HUES6 (cell line): Measurements from ENCODE around the gene PGLYRP4.

ENCODE experiments used
- H3K27ac ChIP-seq: 2 replicates; pipeline ENCODE4 v1.7.0; 2013; ENCODE audit warnings: low read depth, mild to moderate bottlenecking, low read length, inconsistent platforms
- H3K27me3 ChIP-seq: 2 replicates; pipeline ENCODE4 v1.6.1; 2013; ENCODE audit warnings: low read length; ENCODE audit not compliant: control insufficient read depth, insufficient read depth
- H3K36me3 ChIP-seq: 2 replicates; pipeline ENCODE4 v1.6.1; 2013; ENCODE audit warnings: low read length; ENCODE audit not compliant: control insufficient read depth, insufficient read depth
- H3K4me1 ChIP-seq: 2 replicates; pipeline ENCODE4 v1.6.1; 2013; ENCODE audit warnings: low read length; ENCODE audit not compliant: control insufficient read depth, insufficient read depth
- H3K4me3 ChIP-seq: 2 replicates; pipeline ENCODE4 v1.5.1; 2013; ENCODE audit warnings: low read depth, low read length
- H3K9ac ChIP-seq: one replicate; pipeline ENCODE4 v1.6.1; 2013; ENCODE audit warnings: mild to moderate bottlenecking, low read length
- H3K9me3 ChIP-seq: 2 replicates; pipeline ENCODE4 v1.6.1; 2013; ENCODE audit warnings: low read depth, low read length; ENCODE audit not compliant: control insufficient read depth, insufficient read depth

Gene PGLYRP4

DNA sequence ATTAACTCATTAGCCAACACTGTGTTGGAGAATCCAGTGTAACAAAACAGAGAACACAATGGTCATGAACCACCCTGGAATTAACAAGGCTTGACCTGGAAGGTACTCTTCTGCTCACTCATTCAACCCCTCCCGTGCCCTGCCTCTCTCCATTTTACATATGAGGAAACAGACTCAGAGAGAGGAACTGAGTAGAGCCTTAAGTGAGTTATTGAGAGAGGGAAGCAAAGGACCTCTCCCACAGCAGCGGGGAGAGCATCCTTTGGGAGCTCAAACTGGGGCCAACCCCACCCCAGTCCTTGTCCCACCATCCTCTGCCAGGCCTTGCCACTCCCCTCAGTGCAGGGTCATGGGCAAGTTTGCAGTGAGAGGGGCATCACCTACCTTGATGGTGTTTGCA lies 25.4 kb upstream of the PGLYRP4 start:
- no peaks in the 10 kb centered on the region for H3K9me3 ChIP-seq
- H3K27me3 ChIP-seq: peaks cover 6% of the 10 kb centered on the region
- no peak overlapping the region for H3K4me3 ChIP-seq
- H3K36me3 ChIP-seq: no peaks in the 10 kb centered on the region
- no peaks in the 10 kb centered on the region for H3K4me1 ChIP-seq
- H3K27ac ChIP-seq: no peak overlapping the region
- H3K9ac ChIP-seq: no peak overlapping the region

DNA sequence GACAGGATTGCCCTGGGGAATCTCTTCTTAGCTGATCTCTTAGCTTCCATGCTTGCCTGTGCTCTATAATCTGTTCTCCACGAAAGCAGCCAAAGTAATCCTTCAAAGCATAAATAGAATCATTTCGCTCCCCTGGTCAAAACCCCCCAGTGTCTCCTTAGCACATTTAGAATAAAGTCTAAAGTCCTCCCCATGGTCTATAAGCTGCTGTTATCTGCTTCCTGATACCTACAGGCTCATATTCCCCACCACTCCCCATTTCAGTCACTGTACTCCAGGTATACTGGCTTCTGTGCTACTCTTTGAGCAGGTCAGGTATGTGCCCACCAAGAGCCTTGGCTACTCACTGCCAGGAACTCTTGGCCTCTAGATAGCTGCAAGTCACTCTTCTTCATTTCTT lies 23.9 kb upstream of the PGLYRP4 start:
- Histone ChIP-seq H3K36me3 (no peaks in the 10 kb centered on the region), H3K4me1 (no peaks in the 10 kb centered on the region), H3K27ac (no peak overlapping the region), H3K9me3 (no peaks in the 10 kb centered on the region), H3K27me3 (peaks cover 3% of the 10 kb centered on the region; the same call in 1 of the 2 replicates), H3K4me3 (no peak overlapping the region), H3K9ac (no peak overlapping the region)

DNA sequence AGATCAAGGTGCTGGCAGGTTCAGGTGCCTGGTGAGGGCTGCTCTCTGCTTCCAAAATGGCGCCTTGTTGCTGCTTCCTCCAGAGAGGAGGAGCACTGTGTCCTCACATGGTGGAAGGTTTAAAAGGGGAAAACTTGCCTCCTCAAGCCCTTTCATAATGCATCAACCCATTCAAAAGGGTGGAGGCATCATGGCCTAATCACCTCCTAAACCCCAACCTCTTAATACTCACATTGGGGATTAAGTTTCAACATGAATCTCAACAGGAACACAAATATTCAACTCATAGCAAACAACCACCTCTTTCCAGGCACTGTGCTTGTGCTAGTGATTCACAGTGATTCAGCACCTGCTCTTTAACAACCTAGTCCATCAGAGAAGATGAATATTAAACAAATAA lies 22.6 kb upstream of the PGLYRP4 start:
- Histone ChIP-seq H3K9ac (no peak overlapping the region), H3K27me3 (peaks cover 3% of the 10 kb centered on the region; the same call in 1 of the 2 replicates), H3K36me3 (no peaks in the 10 kb centered on the region), H3K4me3 (no peak overlapping the region), H3K27ac (no peak overlapping the region), H3K4me1 (no peaks in the 10 kb centered on the region), H3K9me3 (no peaks in the 10 kb centered on the region)

DNA sequence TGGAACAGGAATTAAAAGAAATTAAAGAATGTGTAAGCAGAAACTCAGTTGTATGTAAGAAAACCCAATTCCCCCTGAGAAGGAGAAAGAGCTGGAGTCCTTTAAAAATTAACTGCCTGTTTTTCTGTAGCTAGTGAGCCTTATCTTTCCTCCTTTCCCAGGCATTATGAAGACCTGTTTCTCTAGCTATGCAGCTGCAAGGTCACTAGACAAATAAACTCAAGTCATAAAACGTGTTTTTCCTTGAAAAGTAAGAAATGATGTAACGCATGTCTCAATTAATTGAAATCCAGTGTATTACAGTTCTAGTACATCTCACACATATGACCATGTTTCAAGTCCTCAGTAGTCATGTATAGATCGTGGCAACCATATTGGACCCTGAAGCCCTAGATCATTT lies 21.5 kb upstream of the PGLYRP4 start:
- Histone ChIP-seq H3K4me3 (no peak overlapping the region), H3K4me1 (no peaks in the 10 kb centered on the region), H3K27me3 (peaks cover 3% of the 10 kb centered on the region; the same call in 1 of the 2 replicates), H3K36me3 (no peaks in the 10 kb centered on the region), H3K9ac (no peak overlapping the region), H3K27ac (no peak overlapping the region), H3K9me3 (no peaks in the 10 kb centered on the region)

DNA sequence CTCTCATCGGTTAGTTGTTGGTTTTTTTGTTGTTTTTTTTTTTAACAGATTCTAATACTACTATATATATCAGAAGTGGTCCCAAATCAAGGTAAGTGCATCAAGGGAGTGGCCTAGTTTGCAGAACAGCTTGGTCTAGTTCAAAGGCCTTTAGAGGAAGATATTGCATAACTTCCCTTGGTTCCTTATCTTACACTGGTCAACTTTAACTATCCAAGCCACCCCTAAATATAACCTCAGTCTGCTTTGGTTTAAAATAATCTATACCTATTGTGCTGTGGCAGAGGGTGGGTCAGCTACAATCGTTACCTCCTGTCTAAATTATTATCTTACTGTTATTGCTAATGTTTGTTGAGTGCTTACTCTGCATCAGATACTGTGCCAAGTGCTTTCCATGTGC lies 19.9 kb upstream of the PGLYRP4 start:
- Histone ChIP-seq H3K9ac (no peak overlapping the region), H3K27ac (no peak overlapping the region)

DNA sequence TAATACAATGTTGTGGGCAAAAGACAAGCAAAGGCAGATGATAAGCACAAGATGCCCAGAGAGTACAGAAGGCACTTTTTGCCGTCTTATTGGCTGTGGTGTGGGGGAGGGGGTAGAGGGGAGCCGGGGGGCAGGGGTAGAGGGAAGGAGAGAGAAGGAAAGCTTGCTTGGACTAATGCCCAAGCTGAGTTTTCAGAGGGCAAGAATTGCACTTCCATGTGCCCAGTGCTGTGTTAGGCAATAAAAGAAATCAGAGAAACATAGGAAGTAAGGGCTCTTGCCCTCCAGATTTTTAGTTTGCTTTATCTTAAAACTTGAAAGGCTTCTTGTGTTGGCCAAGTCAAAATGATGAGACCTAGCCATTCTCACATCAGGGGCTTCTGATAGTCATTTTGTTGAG lies 18.4 kb upstream of the PGLYRP4 start:
- H3K27ac ChIP-seq: no peak overlapping the region
- no peaks in the 10 kb centered on the region for H3K9me3 ChIP-seq
- H3K9ac ChIP-seq: no peak overlapping the region
- H3K36me3 ChIP-seq: no peaks in the 10 kb centered on the region
- peaks cover 5% of the 10 kb centered on the region; the same call in 1 of the 2 replicates for H3K27me3 ChIP-seq
- no peak overlapping the region for H3K4me3 ChIP-seq
- no peaks in the 10 kb centered on the region for H3K4me1 ChIP-seq

More for the DNA sequence above, 19.9 kb upstream of the PGLYRP4 start:
- H3K27me3 ChIP-seq: peaks cover 3% of the 10 kb centered on the region; the same call in 1 of the 2 replicates
- no peaks in the 10 kb centered on the region for H3K36me3 ChIP-seq
- no peaks in the 10 kb centered on the region for H3K4me1 ChIP-seq
- H3K4me3 ChIP-seq: no peak overlapping the region
- no peaks in the 10 kb centered on the region for H3K9me3 ChIP-seq

DNA sequence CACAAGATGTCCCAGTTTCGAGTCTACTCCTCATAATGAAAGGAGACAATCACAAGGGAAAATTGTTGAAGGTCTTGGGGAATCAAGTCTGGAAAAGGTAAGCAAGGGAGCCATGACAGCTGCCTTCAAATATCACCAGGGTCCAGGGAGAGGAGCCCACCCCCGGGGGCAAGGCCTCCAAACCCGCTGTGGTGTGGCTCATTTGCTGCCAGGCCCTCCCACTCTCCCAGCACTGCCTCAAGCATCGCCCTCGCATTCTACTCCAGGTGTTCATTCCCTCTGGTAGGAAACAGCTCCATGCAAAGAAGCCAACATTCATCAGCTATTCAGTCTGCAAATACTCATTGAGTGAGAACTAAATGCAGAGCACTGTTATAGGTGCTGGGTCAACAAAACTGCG lies 17.6 kb upstream of the PGLYRP4 start:
- no peaks in the 10 kb centered on the region for H3K9me3 ChIP-seq
- H3K27ac ChIP-seq: no peak overlapping the region
- H3K27me3 ChIP-seq: peaks cover 5% of the 10 kb centered on the region; the same call in 1 of the 2 replicates
- H3K36me3 ChIP-seq: no peaks in the 10 kb centered on the region
- no peaks in the 10 kb centered on the region for H3K4me1 ChIP-seq
- no peak overlapping the region for H3K4me3 ChIP-seq
- no peak overlapping the region for H3K9ac ChIP-seq

DNA sequence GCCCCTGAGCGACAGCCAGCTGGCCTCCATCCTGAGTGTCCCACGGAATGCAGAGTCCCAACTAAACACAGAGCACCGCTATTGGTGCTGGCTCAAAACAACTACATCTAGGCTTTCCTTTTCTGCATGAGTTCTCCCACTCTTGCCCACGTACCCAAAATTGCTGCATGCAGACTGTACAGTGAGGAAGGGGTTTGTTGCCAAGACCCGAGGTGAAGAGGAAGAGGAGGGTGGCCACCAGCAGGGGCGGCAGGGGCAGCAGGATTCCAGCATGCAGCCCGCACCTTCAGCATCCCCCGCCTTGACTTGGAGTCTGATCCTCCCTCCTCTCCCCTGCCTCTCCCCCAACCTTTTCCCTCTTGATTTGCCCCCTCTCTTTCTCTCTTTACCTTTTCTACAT lies 17.1 kb upstream of the PGLYRP4 start:
- H3K9me3 ChIP-seq: no peaks in the 10 kb centered on the region
- H3K9ac ChIP-seq: no peak overlapping the region
- H3K4me1 ChIP-seq: no peaks in the 10 kb centered on the region
- peaks cover 5% of the 10 kb centered on the region; the same call in 1 of the 2 replicates for H3K27me3 ChIP-seq
- H3K27ac ChIP-seq: no peak overlapping the region
- no peak overlapping the region for H3K4me3 ChIP-seq
- no peaks in the 10 kb centered on the region for H3K36me3 ChIP-seq

DNA sequence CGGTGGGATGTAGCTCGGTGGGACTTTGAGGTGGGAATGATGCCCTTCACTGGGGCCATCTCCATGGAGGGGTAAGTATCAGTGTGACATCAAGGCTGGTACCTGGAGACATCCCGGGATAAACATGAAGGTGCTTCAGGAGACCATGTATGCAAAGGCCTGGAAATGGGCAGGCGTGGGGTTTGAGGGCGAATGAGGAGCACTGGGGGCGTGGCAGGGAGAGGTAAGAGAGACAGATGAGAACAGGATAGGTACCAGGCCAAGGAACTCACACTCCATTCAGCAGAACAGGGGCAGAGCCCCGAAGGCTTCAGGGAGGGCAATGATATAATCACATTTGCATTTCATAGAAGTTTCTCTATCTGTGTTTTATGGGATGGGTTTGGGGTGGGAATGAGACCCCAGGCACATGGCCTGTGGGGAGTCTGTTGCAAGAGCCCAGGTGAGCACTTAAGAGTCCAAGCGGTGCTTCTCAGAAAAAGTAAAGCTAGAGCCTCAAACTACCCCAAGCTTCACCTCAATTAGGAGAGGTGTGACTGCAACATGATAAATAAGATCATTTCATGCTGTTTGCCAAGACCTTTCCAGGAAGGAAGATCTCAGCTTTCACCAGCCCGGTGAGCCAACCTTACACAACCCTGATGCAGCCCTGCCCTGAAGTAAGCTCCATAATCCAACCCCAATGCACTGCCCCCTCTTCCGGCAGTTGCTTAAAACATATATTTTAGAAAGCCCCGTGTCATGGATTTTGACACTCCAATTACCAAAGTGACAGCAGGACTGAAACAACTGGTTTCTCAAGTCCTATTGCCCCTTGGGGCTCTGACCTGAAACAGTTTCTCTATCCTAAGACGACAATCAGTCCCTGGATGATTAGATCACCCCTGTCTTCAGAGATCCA lies 16.4 kb upstream of the PGLYRP4 start:
- Histone ChIP-seq H3K4me3 (no peak overlapping the region), H3K36me3 (no peaks in the 10 kb centered on the region), H3K27ac (no peak overlapping the region), H3K27me3 (peaks cover 5% of the 10 kb centered on the region; the same call in 1 of the 2 replicates), H3K4me1 (no peaks in the 10 kb centered on the region), H3K9ac (no peak overlapping the region), H3K9me3 (no peaks in the 10 kb centered on the region)

DNA sequence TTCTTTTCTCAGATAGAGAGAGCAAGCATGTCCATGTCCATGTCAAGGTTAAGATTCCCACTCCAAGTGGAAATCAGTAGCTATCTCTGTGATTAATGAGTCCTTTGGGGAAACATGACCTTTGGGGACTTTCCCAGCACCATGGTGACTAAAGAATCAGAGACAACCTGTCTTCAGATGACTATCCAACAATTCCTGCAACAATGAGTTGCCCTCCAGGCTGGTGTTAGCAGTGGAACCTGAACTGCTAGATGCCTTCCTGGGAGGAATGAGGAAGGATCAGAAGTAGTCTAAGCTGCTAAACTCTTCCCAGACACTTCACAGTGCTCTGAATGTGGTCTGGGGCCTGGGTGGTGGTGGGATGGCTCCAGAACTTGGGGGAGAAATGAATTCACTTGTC lies 15.5 kb upstream of the PGLYRP4 start:
- Histone ChIP-seq H3K27ac (no peak overlapping the region), H3K9me3 (no peaks in the 10 kb centered on the region), H3K9ac (no peak overlapping the region), H3K36me3 (no peaks in the 10 kb centered on the region), H3K4me1 (no peaks in the 10 kb centered on the region), H3K27me3 (peaks cover 5% of the 10 kb centered on the region; the same call in 1 of the 2 replicates), H3K4me3 (no peak overlapping the region)

DNA sequence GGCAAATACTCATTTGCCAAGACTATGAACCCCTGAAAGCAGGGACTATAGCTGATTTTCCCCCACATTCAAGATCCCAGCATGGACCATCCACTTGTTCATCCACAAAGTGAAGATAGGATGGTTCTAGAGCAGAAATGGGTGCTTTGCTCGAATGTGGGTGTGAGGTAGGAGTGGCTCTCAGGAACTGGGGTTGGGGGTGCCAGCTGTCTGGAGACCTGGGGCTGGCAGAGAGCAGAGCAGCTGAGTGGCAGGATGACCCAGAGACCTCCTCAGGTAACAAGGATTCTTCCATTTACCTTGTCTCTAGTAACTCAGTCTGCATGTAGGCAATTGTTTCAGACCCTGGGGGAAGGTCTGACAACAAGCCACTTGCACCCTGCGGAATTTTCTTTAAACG lies 15.0 kb upstream of the PGLYRP4 start:
- no peak overlapping the region for H3K9ac ChIP-seq
- no peaks in the 10 kb centered on the region for H3K4me1 ChIP-seq
- H3K36me3 ChIP-seq: no peaks in the 10 kb centered on the region
- H3K9me3 ChIP-seq: no peaks in the 10 kb centered on the region
- no peak overlapping the region for H3K27ac ChIP-seq
- H3K27me3 ChIP-seq: peaks cover 5% of the 10 kb centered on the region; the same call in 1 of the 2 replicates
- H3K4me3 ChIP-seq: no peak overlapping the region
